Measurements from ENCODE around the gene DPT.

DPT gene

GRCh38 chr1:168676861-168677260 lies 52.1 kb downstream of the DPT start:
- CTCF ChIA-PET = no interaction called here
- no peak for TF ChIP-seq BHLHE40 (IDR thresholded peaks at IDR 0.05; ENCODE audit: borderline replicate concordance)
- TF ChIP-seq PKNOX1 (IDR thresholded peaks at IDR 0.05) = no peak
- no peak for TF ChIP-seq TARDBP (IDR thresholded peaks at IDR 0.05)
- TF ChIP-seq FOXA1 (IDR thresholded peaks at IDR 0.05) = no peak
- TF ChIP-seq CTBP1 (IDR thresholded peaks at IDR 0.05; ENCODE audit: borderline replicate concordance) = no peak
- TF ChIP-seq FOXK2 (IDR thresholded peaks at IDR 0.05) = no peak
- TF ChIP-seq ZNF384 (IDR thresholded peaks at IDR 0.05) = no peak
- no peak for TF ChIP-seq L3MBTL2 (conservative IDR thresholded peaks at IDR 0.05)
- TF ChIP-seq SP1 (IDR thresholded peaks at IDR 0.05) = no peak
- POLR2A ChIA-PET = no interaction called here

GRCh38 chr1:168676029-168676812 lies 52.8 kb downstream of the DPT start:
- no peak for DNase-seq (ENCODE audit: extremely low spot score)
- ChIA-PET CTCF (no interaction called here), POLR2A (no interaction called here)
- TF ChIP-seq NFRKB (IDR thresholded peaks at IDR 0.05) = no peak
- no peak for TF ChIP-seq FOXA1 (IDR thresholded peaks at IDR 0.05)
- no peak for TF ChIP-seq SP1 (IDR thresholded peaks at IDR 0.05)
- TF ChIP-seq PKNOX1 (IDR thresholded peaks at IDR 0.05) = no peak
- no peak for TF ChIP-seq L3MBTL2 (conservative IDR thresholded peaks at IDR 0.05)
- TF ChIP-seq FOXK2 (IDR thresholded peaks at IDR 0.05) = no peak
- no peak for TF ChIP-seq ZNF384 (IDR thresholded peaks at IDR 0.05)
- no peak for TF ChIP-seq ARNT (IDR thresholded peaks at IDR 0.05)
- no peak for TF ChIP-seq CTBP1 (IDR thresholded peaks at IDR 0.05; ENCODE audit: borderline replicate concordance)

More at GRCh38 chr1:168676861-168677260, 52.1 kb downstream of the DPT start:
- no peak for DNase-seq (ENCODE audit: extremely low spot score)

GRCh38 chr1:168673974-168674683 lies 54.9 kb downstream of the DPT start:
- POLR2A ChIA-PET = no interaction called here
- CTCF ChIA-PET = no interaction called here
- TF ChIP-seq ZNF384 (IDR thresholded peaks at IDR 0.05) (no peak), SUZ12 (IDR thresholded peaks at IDR 0.05) (no peak), NFRKB (IDR thresholded peaks at IDR 0.05) (no peak), TARDBP (IDR thresholded peaks at IDR 0.05) (no peak), L3MBTL2 (conservative IDR thresholded peaks at IDR 0.05) (no peak), ELF4 (IDR thresholded peaks at IDR 0.05) (no peak), ARNT (IDR thresholded peaks at IDR 0.05) (no peak)
- no peak for DNase-seq (ENCODE audit: extremely low spot score)

GRCh38 chr1:168672278-168672677 lies 56.7 kb downstream of the DPT start:
- no peak for TF ChIP-seq FOXM1 (IDR thresholded peaks at IDR 0.05; ENCODE audit: borderline replicate concordance)
- no peak for TF ChIP-seq ZNF384 (IDR thresholded peaks at IDR 0.05)
- TF ChIP-seq FOXK2 (IDR thresholded peaks at IDR 0.05) = no peak
- TF ChIP-seq PKNOX1 (IDR thresholded peaks at IDR 0.05) = no peak
- no peak for TF ChIP-seq FOXA1 (IDR thresholded peaks at IDR 0.05)
- TF ChIP-seq ARNT (IDR thresholded peaks at IDR 0.05) = no peak
- ChIA-PET CTCF (no interaction called here), POLR2A (no interaction called here)
- DNase-seq (ENCODE audit: extremely low spot score) = no peak

GRCh38 chr1:168671782-168672181 lies 57.2 kb downstream of the DPT start:
- CTCF ChIA-PET = no interaction called here
- POLR2A ChIA-PET = no interaction called here
- TF ChIP-seq TARDBP (IDR thresholded peaks at IDR 0.05) = no peak
- TF ChIP-seq PKNOX1 (IDR thresholded peaks at IDR 0.05) = no peak
- no peak for TF ChIP-seq SUZ12 (IDR thresholded peaks at IDR 0.05)
- TF ChIP-seq LEF1 (IDR thresholded peaks at IDR 0.05; ENCODE audit: borderline replicate concordance) = no peak
- no peak for TF ChIP-seq SP1 (IDR thresholded peaks at IDR 0.05)
- TF ChIP-seq FOXA1 (IDR thresholded peaks at IDR 0.05) = no peak
- TF ChIP-seq ELF4 (IDR thresholded peaks at IDR 0.05) = no peak
- TF ChIP-seq FOXM1 (IDR thresholded peaks at IDR 0.05; ENCODE audit: borderline replicate concordance) = no peak
- no peak for TF ChIP-seq FOXK2 (IDR thresholded peaks at IDR 0.05)
- TF ChIP-seq NFRKB (IDR thresholded peaks at IDR 0.05) = no peak
- TF ChIP-seq HDGF (IDR thresholded peaks at IDR 0.05; ENCODE audit: borderline replicate concordance) = no peak
- no peak for TF ChIP-seq L3MBTL2 (conservative IDR thresholded peaks at IDR 0.05)
- TF ChIP-seq ZNF384 (IDR thresholded peaks at IDR 0.05) = no peak
- TF ChIP-seq CTBP1 (IDR thresholded peaks at IDR 0.05; ENCODE audit: borderline replicate concordance) = no peak
- no peak for TF ChIP-seq BHLHE40 (IDR thresholded peaks at IDR 0.05; ENCODE audit: borderline replicate concordance)
- TF ChIP-seq ARNT (IDR thresholded peaks at IDR 0.05) = no peak
- no peak for DNase-seq (ENCODE audit: extremely low spot score)

GRCh38 chr1:168665975-168666374 lies 63.0 kb downstream of the DPT start:
- ChIA-PET CTCF (no interaction called here), POLR2A (no interaction called here)
- TF ChIP-seq ARNT (IDR thresholded peaks at IDR 0.05) = no peak
- TF ChIP-seq HDGF (IDR thresholded peaks at IDR 0.05; ENCODE audit: borderline replicate concordance) = no peak
- TF ChIP-seq TARDBP (IDR thresholded peaks at IDR 0.05) = no peak
- no peak for DNase-seq (ENCODE audit: extremely low spot score)

Data from HEK293T (cell line).